ENCODE measurements around the gene LEP.

DNA sequence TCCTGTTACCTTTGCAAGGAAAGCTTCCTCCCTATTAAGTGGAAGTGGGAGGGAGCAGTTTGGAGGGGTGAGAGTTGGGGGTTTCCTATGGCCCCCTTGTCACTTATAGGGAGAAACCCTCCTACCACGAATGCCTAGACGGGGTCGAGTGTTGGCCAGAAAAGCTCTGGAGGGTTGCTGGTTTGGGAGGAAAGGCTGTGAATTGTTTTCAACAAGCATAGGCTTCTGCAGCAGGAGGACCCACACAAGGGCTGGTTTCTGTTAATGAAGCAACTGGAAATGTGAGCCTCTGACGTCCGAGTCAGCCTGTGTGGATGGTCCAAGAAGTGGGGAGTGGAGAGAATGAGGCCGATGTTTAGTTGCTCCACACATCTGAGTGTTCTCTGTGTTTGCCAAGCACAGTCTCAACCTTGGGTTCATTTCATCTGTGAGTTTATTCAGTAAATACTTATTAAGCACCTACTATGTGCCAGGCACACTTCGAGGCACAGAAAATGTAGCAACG lies 37.3 kb upstream of the LEP start:
- TF ChIP-seq, protein P1, sequence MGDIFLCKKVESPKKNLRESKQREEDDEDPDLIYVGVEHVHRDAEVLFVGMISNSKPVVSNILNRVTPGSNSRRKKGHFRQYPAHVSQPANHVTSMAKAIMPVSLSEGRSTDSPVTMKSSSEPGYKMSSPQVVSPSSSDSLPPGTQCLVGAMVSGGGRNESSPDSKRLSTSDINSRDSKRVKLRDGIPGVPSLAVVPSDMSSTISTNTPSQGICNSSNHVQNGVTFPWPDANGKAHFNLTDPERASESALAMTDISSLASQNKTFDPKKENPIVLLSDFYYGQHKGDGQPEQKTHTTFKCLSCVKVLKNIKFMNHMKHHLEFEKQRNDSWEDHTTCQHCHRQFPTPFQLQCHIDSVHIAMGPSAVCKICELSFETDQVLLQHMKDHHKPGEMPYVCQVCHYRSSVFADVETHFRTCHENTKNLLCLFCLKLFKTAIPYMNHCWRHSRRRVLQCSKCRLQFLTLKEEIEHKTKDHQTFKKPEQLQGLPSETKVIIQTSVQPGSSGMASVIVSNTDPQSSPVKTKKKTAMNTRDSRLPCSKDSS (IDR thresholded peaks at IDR 0.05; ENCODE audit: low read depth, partially characterized antibody) = no peak
- TF ChIP-seq POLR2A (conservative IDR thresholded peaks at IDR 0.05) (no peak), ZNF778 (CRISPR knock-in tag; IDR thresholded peaks at IDR 0.05) (no peak), CBX2 (IDR thresholded peaks at IDR 0.05; ENCODE audit: insufficient read depth, low read length, poor library complexity, severe bottlenecking) (no peak), JUN (IDR thresholded peaks at IDR 0.05; ENCODE audit: borderline replicate concordance, low read depth, low read length) (no peak), JUN (CRISPR knock-in tag; IDR thresholded peaks at IDR 0.05; ENCODE audit: borderline replicate concordance) (no peak), POLR2AphosphoS5 (IDR thresholded peaks at IDR 0.05; ENCODE audit: control insufficient read depth, insufficient read depth, low read depth, low read length) (no peak), TARDBP (IDR thresholded peaks at IDR 0.05) (no peak)
- TF ChIP-seq, protein P2, sequence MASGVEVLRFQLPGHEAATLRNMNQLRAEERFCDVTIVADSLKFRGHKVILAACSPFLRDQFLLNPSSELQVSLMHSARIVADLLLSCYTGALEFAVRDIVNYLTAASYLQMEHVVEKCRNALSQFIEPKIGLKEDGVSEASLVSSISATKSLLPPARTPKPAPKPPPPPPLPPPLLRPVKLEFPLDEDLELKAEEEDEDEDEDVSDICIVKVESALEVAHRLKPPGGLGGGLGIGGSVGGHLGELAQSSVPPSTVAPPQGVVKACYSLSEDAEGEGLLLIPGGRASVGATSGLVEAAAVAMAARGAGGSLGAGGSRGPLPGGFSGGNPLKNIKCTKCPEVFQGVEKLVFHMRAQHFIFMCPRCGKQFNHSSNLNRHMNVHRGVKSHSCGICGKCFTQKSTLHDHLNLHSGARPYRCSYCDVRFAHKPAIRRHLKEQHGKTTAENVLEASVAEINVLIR (CRISPR knock-in tag; IDR thresholded peaks at IDR 0.05) = no peak
- TF ChIP-seq, protein P3, sequence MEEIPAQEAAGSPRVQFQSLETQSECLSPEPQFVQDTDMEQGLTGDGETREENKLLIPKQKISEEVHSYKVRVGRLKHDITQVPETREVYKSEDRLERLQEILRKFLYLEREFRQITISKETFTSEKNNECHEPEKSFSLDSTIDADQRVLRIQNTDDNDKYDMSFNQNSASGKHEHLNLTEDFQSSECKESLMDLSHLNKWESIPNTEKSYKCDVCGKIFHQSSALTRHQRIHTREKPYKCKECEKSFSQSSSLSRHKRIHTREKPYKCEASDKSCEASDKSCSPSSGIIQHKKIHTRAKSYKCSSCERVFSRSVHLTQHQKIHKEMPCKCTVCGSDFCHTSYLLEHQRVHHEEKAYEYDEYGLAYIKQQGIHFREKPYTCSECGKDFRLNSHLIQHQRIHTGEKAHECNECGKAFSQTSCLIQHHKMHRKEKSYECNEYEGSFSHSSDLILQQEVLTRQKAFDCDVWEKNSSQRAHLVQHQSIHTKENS (CRISPR knock-in tag; IDR thresholded peaks at IDR 0.05) = no peak
- TF ChIP-seq, protein P4, sequence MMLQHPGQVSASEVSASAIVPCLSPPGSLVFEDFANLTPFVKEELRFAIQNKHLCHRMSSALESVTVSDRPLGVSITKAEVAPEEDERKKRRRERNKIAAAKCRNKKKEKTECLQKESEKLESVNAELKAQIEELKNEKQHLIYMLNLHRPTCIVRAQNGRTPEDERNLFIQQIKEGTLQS (IDR thresholded peaks at IDR 0.05) = no peak
- TF ChIP-seq, protein P4 (CRISPR knock-in tag; conservative IDR thresholded peaks at IDR 0.05) = no peak
